Putamen (tissue), 1 donor: ENCODE data around the gene PFDN2.
A peak's percentile ranks its signal among the peaks of the same experiment; 100 is the strongest.
"Not testable (repeated sequence)": the region's sequence is repeated elsewhere in the genome, so short reads cannot be mapped to it uniquely, and the experiment has no call there.

Experiments
- DNase-seq: peaks from one replicate; pipeline ENCODE4 v3.0.0-alpha.2; 2016; ENCODE audit warnings: low spot score

The PFDN2 gene

DNA sequence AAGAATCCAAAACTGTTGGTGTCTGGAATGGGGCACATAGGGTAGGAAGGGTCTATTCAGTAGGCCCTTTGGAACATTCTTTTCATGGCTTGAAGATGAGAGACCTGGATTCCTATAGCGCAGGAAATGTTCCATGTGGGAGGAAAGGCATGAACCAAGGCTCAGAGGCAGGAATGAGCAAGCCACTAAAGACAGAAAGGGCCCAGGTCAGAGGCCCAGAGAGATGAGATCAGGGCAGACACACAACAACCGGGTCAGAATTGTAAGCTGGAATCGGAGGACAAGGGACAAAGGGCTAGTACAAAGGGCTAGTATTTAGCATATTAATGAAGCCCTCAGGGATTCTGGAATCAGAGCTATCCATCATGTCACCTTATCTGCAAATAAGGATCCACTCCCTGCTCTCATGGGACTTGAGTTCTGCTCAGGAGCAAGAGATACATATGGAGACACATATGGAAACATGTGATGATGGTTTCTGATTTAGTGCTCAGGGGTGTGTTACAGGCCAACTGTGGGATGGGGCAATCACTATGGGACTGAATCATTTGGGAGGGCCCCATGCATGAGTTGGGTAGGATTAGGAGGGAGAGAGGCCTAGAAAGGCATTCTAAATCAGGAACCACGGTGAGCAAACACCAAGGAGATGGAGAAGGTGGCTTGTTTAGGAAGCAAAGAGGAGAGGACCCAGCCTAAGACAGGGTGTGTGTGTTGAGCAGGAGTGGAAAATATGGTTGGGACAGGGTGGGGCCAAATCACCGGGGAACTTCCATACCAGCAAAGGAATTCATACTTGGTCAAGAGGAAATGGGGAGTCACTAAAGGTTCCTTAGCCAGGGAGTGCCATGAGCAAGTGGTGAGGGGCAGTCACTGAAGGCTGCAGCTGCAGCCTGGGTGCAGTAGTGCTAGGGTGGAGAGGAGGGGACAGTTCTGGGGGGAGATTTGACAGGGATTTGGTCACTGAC lies 37.1 kb downstream of the PFDN2 start:
- no peak for DNase-seq

DNA sequence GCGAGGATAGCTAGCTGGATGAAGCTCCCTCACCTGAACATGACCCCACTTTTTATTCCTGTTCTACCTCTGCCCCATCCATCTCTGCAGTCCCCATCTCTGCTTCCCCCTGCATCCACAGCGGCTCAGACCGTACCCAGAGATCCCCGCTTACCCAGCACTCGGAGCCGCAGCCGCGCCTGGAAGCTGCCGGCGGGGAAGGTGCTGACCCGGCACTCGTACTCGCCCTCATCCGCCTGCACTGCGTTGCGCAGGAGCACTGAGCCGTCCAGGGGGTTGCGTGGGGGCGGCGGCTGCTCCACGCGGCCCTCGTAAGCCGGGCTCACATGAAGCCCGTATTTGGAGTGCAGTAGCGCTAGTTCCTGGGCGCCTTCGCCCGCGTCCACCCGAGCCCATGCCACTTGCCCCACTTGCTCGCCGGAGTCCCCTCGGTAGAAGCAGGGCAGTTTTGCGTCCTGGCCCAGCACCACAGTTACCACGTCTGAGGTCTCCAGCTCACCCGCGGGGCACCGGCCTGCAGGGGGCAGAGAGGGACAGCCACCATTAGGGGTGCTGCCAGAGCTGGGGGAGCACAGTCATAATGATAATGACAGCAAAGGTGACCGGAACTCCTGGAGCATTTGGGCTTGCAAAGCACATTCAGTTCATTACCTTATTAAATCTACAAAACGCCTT lies 38.3 kb downstream of the PFDN2 start:
- DNase-seq = no peak

DNA sequence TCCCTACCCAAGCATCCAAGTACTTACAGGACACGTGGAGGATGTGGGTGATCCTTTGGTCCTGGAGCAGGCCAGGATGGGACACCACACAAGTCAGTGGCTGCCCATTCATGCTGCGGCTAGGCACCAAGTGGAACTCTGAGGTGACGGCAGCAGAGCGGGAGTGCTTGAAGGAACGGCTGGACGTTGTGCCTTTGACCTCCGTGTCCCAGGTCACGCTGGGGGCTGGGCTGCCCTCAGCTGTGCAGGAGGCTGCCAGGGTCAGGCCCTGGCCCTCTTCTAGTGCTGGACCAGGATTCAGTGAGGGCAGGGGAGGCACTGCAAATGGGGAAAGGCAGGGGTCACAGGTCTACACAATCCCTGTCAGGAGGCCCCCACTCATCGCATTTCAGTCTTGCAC lies 40.4 kb downstream of the PFDN2 start:
- DNase-seq = no peak

DNA sequence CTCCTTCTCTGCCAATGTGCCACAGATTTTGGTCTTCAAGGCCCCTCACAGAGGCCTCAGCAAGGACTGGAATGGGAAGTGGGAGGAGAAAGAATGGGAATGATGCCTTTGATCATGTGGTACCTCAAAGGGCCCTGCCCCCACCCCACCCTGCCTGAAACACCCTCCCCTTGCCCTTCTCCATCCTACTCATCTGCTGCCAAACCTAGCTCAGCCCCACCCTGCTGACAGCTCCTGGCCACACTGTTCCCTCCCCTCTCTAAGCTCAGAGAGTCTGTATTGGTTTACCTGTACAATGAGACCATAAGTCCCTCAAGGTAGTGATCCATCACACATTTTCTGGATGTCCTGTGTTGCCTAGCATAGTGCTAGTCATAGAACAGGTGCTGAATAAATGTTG lies 41.4 kb downstream of the PFDN2 start:
- no peak for DNase-seq

DNA sequence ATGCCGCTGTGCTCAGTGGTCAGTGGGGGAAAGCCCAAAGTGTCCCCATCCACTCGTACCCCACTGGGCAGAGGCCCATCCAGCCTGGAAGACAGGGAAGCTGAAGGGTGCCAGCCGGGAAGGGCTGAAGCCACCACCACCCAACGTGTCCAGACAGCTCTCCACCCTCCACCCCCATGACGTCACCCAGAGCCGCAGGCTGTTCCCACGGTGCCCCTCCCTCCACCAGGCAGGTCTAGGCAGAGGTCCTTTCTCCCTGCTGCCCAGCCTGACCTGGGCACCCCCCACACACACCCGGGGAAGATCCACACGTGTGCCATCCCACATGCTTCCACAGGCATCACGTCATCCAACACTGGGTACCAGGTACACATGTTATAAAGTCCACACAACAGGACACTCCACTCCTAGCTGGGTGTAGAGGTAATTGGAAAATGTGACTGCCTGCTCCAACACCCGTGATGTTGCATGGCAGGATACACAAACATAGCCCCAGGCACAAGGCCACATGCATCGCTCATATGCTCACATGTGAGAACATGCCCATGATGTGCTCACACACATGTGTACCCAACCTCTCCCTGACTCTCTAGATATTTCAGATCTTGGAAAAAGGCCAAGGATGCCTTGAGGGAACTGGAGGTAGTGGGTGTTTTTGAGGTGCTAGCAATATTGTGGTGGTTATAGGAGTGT lies 43.0 kb downstream of the PFDN2 start:
- DNase-seq = no peak

DNA sequence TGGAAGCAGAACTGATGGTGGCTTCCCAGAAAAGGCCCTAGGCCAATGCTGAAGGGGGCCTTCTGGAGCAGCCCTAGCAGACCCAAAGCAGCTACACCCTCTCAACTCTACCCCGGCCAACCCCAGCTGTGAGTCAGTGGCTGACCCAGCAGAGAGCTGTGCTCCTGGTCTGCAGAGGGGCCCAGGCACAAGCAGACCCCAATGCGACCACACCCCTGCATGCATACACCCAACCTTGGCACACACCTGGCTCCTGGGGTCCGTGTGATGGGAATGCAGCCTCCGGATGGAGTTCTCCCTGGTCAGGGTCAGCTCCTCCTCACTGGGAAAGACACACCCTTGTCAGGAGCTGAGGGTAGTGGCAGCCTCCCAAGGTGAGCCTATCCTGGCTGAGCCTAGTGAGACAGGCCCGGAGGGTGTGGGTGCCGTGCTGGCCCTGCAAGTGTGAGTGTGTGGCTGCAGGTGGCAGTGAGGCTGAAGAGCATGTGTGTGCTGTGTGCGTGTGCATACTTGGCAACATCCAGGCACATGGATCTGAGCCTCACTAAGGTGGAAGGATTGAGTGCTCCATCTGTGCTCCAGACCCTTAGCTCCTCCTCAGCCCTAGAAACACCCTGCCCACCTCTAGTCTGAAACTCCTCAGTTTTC lies 44.2 kb downstream of the PFDN2 start:
- no peak for DNase-seq

DNA sequence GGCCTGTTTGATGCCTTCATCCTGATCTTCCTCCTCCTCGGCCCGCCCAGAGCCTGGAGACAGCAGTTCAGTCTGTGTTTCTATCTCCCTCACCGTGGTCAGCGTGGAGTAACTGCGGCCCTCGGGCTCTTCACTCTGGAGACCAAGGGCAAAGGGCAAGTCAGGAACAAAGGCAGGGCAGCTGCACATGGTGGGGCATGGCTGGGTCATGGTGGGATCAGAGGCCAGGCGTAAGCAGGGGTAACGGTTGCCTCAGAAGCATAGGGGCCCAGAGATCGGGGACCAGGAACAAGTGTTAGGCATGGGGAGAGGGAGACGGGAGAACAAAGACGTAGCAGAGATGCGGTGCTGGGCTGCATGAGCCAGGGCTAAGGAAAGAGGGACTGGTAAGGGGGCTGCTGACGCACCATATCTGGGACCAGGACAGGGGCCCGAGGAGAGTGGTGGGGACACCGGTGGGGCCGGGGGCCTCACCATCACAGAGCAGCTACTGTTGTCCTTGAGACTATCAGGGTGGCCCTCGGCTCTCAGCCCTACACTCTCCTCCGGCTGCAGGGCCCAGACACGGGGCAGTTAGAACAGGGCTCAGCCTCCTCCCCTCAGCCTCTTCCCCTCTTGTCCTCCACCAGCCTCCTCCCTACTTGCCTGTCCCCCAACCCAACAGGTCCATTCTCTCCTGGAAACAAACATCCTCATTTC lies 44.9 kb downstream of the PFDN2 start:
- DNase-seq = no peak

DNA sequence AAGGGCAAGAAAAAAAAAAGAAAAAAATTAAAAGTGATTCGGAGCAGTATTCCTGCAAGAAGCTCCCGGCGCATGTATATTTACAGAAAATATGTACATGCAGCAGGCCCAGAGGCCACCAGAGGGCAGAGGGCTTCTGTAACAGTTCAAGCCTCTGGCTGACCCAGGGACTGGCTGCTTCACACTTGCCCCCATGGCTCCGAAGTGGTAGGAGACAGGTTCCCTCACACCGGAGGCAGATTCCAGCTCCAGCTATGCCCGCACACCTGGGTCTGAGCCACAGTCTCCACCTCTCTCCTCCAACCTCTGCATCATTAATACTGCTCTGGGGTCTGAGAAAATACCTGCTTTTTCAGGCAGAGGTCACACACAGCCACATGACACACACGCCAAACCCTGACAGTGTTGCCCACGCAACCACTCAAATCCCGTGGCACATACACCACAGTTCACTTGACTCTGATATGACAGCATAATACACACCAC lies 45.9 kb downstream of the PFDN2 start:
- DNase-seq = no peak

DNA sequence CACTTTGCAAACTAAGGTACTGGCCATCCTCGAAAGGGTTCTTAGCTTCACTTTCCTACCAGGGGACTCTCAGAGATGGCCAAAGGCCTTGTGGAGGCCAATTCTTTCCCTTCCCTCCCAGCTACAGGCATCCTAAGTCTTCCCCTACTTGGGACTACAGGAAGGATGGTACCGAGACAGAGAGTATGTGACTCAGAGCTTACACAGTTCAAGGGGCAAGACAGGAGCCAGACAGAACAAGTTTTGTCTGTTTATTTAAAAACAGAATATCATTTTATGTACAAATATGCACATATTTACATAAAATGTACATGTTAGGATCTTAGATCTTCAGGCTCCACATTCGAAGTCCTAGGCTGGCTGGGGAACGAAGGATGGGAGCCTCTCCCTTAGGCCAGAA lies 47.1 kb downstream of the PFDN2 start:
- no peak for DNase-seq

DNA sequence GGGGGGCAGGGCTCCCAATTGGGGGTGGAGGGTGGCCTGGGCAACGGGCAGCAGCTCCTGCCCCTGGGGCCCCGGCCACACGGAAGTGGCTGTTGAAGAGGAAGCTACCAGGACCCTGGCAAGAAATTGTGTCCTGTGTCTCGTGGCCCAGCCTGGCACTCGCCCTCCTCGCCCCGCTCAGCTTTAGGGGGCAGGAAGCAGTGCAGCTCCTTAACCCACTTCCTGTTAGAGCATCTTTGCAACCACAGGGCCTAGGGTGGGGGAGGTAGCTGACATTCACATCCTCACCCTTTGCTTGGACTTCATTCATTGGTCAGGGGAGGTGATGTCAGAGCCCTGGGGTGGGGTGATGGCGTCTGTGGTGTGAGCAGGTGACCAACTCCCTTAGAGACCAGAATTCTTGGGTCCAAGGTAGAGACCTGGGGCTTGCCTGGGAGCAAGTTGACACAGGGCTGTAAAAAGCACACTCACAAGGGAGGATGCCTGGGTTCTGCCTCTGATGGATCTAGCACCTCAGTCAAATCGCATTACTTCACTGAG lies 48.0 kb downstream of the PFDN2 start, which contains the start of gene ARHGAP30:
TSS of gene ARHGAP30 (minus strand) at position 161 of the 540 bp plus-strand sequence. CDS start 267 bp downstream, outside the sequence.
- DNase-seq = peak; percentile 37

DNA sequence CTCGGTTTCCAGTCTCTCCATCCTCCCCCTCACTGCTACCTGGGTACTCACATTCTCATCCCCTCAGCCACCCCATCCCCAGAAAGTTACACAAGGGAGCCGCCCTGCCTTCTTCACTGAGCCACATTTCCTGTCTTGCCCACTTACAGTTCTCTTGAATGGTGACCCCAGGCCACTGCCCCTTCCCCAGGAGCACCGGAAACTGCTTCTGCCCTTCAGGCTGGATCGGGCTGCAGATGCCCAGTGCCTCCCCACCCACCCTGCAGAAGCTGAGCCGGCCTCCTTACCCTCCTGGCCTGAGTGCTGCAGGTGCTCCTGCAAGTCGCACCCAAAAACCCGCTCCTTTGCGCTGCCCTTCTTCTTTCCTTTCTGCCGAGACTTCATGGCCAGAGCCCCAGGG lies 48.6 kb downstream of the PFDN2 start:
- DNase-seq = no peak

DNA sequence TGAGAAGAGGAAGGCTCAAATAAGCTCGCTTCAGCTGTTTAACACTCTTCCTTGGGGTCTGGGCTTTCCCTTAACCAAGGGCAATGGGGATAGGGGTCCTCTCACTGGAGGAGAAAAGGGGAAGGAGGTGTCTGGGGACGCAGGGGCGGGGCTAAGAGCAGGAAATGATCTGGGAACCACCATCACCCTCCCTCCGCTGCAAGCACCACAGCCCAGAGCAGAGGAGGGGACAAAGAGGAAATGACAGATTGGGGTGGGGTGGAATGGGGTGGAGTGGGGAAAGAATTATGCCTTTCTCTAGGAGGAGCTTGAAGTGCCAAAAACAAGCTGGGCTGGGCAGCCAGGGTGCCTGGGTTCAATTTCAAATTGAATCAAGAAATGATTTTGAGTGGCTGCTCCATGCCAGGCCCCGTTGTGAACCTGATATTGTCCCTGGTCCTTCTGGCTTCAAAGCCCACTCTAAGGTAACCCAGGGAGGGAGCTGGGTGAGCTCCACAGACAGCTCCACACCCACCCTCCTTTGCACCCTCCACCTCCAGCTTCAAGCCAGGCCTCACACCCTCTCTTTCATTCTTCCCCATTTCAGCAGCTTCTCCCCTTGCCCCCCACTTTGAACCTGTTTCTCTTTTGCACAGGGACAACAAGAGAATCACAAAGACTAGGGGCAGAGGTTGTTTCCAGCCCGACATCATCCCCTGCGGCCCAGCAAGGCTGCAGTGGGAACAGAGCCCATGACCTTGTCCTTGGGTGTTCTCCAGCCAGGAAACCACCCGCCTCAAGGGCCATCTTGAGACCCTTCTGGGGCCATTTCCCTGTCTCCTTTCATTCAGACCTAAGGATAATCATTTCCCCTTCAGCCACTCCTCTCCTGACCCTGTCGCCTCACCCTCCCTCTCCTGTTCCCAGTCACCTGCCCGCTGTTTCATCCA lies 49.3 kb downstream of the PFDN2 start:
- peak; percentile 21 for DNase-seq

DNA sequence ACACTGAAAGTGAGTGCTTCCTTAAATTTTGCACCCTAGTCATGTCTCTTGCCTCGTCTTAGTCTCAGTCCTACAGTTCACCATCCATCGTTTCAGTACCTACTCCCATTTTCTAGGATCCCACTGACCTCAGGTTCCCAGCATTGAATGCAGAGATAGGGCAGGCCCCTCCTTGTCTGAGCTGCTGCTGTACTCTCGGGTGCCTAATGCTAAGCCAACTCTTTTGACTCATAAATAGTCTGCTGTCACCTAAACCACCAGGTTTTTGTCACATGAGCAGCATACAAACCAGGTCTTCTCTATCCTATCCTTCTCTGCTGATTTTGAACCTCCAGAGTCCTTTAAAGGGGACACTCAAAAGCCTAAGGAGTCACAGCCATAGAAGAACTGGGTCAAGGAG lies 51.1 kb downstream of the PFDN2 start:
- DNase-seq = no peak

DNA sequence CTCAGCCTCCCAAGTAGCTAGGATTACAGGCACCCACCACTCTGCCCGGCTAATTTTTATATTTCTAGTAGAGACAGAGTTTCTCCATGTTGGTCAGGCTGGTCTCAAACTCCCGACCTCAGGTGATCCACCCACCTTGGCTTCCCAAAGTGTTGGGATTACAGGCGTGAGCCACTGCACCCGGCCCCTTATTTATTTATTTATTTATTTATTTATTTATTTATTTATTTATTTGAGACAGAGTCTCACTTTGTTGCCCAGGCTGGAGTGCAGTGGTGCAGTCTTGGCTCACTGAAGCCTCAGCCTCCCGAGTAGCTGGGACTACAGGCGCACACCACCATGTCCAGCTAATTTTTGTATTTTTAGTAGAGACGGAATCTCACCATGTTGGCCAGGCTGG lies 52.2 kb downstream of the PFDN2 start:
- DNase-seq = not testable (repeated sequence)

DNA sequence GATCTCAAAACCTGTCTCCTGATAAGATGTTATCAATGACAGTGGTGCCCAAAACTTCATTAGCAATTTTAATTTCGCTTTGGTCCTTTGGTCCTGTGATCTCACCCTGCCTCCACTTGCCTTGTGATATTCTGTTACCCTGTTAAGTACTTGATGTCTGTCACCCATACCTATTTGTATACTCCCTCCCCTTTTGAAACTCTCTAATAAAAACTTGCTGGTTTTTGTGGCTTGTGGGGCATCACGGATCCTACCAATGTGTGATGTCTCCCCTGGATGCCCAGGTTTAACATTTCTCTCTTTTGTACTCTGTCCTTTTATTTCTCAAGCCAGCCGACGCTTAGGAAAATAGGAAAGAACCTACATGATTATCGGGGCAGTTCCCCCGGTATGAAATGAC lies 53.9 kb downstream of the PFDN2 start:
- not testable (repeated sequence) for DNase-seq

DNA sequence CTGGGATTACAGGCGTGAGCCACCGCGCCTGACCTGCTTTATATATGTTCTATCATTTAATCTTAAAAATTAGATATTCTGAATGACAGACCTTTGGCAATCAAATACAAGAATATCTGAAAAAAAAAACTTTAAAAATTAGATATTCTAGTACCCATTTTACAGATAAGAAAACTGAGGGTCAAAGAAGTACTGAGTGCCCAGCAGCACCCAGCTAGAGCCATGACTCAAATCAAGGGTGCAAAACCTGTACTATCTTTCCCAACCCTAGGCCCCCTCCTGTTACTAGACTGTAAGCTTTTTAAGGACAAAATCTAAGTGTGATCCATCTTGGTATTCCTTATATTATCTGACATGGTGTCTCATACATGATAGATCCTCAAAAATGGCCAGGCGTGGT lies 56.4 kb downstream of the PFDN2 start:
- DNase-seq = no peak

DNA sequence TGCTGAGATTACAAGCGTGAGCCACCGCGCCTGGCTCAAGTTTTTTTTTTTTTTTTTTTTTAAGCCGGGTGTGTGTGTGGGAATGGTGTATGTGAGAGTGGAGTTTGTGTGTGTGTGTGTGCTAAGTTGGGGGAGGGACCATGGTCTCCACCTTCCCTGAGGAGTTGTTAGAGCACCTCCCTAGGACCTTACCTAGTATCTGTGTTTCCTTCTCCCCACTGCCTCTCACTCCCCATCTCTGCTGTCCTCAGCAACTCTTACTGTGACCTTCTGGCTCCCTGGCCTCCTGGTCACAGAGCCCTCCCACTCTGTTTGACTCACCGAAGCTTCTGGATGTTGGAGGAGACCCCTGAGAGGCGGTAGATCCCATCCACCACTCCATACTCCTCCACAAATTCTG lies 58.5 kb downstream of the PFDN2 start:
- no peak for DNase-seq

DNA sequence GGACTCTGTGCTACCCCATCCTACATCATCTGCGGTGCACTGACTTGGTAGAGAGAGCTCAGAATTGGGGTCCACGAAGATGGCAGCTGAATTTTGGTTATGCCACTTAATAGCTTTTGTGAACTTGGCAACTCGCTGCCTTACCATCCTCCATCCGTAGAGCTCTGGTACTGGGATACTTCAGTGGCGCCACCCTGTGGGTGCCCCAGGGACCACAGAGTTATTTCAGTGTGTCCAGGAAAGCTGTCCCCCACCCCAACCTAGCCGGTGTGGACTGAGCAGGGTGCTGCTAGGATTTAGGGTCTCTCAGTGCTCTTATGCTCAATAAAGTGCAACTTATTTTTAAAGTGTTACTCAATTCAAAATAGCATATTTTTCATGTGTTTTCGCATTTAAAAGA lies 63.0 kb downstream of the PFDN2 start:
- no peak for DNase-seq

DNA sequence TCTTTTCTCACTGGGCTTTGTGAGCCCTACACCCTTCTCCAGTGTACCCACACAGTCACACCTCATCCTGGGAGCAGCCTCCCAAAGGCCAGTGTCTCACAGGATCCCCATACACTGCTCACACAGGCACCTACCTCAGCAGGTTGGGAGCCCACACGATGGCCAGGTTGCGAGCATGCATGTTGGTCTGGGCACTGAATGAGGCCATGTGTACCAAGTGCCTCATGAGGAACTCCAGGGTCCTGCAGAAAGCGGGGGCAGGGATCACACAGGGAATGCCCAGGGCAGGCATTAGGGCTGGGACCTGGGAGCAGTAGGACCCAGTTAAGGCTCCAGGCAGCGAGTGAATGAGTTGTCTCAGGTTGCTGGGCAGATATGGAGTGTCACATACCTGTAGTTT lies 63.6 kb downstream of the PFDN2 start:
- no peak for DNase-seq

DNA sequence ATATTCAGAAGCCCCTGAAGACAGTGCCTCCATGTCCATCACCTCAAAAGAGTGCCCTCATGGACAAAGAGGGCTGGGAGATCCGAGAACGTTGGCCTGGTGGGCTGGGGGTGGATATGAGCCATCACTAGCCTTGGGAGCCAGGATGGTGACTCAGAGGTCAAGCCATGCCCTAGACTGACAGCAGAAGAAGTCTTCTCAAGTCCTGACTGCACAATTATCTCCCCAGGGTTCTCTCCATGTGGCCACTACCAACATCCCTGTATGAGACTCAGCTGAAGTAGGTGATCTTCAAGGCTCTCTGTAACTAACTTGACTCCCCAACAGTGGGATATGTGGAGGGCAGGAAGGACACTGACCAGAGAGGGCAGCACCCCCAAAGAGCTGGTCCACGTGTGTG lies 64.9 kb downstream of the PFDN2 start:
- DNase-seq = no peak
